GM12892 (cell line): ENCODE data around the gene SLC9A9.

Experiments
- POLR2A ChIP-seq: IDR thresholded peaks from 2 replicates; pipeline ENCODE4 v1.6.1; 2011; ENCODE audit warnings: low read depth, low read length, control low read depth
- POLR2AphosphoS5 ChIP-seq: IDR thresholded peaks from 2 replicates; pipeline ENCODE4 v1.6.1; 2011; ENCODE audit warnings: low read depth, low read length, control low read depth
- TAF1 ChIP-seq: IDR thresholded peaks from 2 replicates; pipeline ENCODE4 v1.6.1; 2011; ENCODE audit warnings: low read depth, mild to moderate bottlenecking, control low read depth, low read length, borderline replicate concordance

- TF ChIP-seq POLR2AphosphoS5 (no peak), POLR2A (no peak), TAF1 (no peak)
These were observed 190.9 kb downstream of the SLC9A9 start for GRCh38 chr3:143657391-143657790.
